Liver (tissue), 9 donors: Measurements from ENCODE around the gene MEGF6. TPM values are rescaled to one million over a fixed set of nuclear protein-coding genes. Genes with fewer than 3 reads are reported as not detected.

Experiments used
- DNase-seq: peaks from one replicate; pipeline ENCODE4 v3.0.0-alpha.2; 2017; ENCODE audit warnings: low spot score
- H3K27ac ChIP-seq, 2 donors: one replicate each; pipeline ENCODE4 v1.7.0; 2013; ENCODE audit warnings: inconsistent platforms in 2 of 2, low read length in 2 of 2, control low read depth in 1 of 2, low read depth in 1 of 2, mild to moderate bottlenecking in 1 of 2
- H3K27me3 ChIP-seq, 4 donors: one replicate each; pipeline versions ENCODE4 v1.6.1 to v1.7.0; 2013; ENCODE audit warnings: low read length in 3 of 4, inconsistent platforms in 1 of 4, mild to moderate bottlenecking in 1 of 4, moderate library complexity in 1 of 4; ENCODE audit not compliant: control insufficient read depth in 4 of 4, insufficient read depth in 4 of 4
- H3K36me3 ChIP-seq, 4 donors: one replicate each; pipeline versions ENCODE4 v1.6.1 to v1.7.0; 2013; ENCODE audit warnings: low read length in 3 of 4, mild to moderate bottlenecking in 3 of 4, low read depth in 1 of 4, moderate library complexity in 1 of 4; ENCODE audit not compliant: control insufficient read depth in 4 of 4, insufficient read depth in 3 of 4
- H3K4me1 ChIP-seq, 4 donors: one replicate each; pipeline versions ENCODE4 v1.6.1 to v1.7.0; 2013; ENCODE audit warnings: low read length in 3 of 4, mild to moderate bottlenecking in 3 of 4, moderate library complexity in 1 of 4; ENCODE audit not compliant: control insufficient read depth in 4 of 4, insufficient read depth in 4 of 4
- H3K4me3 ChIP-seq, 3 donors: one replicate each; pipeline versions ENCODE4 v1.6.1 to v1.7.0; 2013; ENCODE audit warnings: low read length in 3 of 3, control low read depth in 1 of 3, low read depth in 1 of 3, mild to moderate bottlenecking in 1 of 3
- H3K9ac ChIP-seq, 2 donors: one replicate each; pipeline ENCODE4 v1.7.0; 2013; ENCODE audit warnings: low read length in 2 of 2, mild to moderate bottlenecking in 2 of 2, moderate library complexity in 2 of 2, control low read depth in 1 of 2, low read depth in 1 of 2
- H3K9me3 ChIP-seq, 4 donors: one replicate each; pipeline versions ENCODE4 v1.6.1 to v1.7.0; 2013; ENCODE audit warnings: low read length in 3 of 4; ENCODE audit not compliant: control insufficient read depth in 4 of 4
- FOXA1 ChIP-seq: IDR thresholded peaks from 2 replicates; pipeline ENCODE4 v1.6.1; 2016; ENCODE audit warnings: antibody characterized with exemption
- FOXA2 ChIP-seq: IDR thresholded peaks from 2 replicates; pipeline ENCODE4 v1.6.1; 2016; ENCODE audit warnings: antibody characterized with exemption
- HNF4G ChIP-seq: IDR thresholded peaks from 2 replicates; pipeline ENCODE4 v1.6.1; 2016; ENCODE audit warnings: antibody characterized with exemption
- JUND ChIP-seq, 2 donors: IDR thresholded peaks; 2 replicates each; pipeline ENCODE4 v1.6.1; 2016; ENCODE audit warnings: antibody characterized with exemption in 2 of 2
- NR2F2 ChIP-seq: IDR thresholded peaks from 2 replicates; pipeline ENCODE4 v1.6.1; 2016; ENCODE audit warnings: antibody characterized with exemption
- RAD21 ChIP-seq, 2 donors: IDR thresholded peaks; 2 replicates each; pipeline ENCODE4 v1.6.1; 2016; ENCODE audit warnings: antibody characterized with exemption in 2 of 2, mild to moderate bottlenecking in 2 of 2
- RXRA ChIP-seq, 2 donors: IDR thresholded peaks; 2 replicates each; pipeline ENCODE4 v1.6.1; 2017 to 2018; ENCODE audit warnings: antibody characterized with exemption in 2 of 2, mild to moderate bottlenecking in 1 of 2
- SP1 ChIP-seq: IDR thresholded peaks from 2 replicates; pipeline ENCODE4 v1.6.1; 2018; ENCODE audit warnings: antibody characterized with exemption, mild to moderate bottlenecking
- TAF1 ChIP-seq: conservative IDR thresholded peaks from 2 replicates; pipeline ENCODE4 v1.6.1; 2016; ENCODE audit warnings: antibody characterized with exemption, mild to moderate bottlenecking
- YY1 ChIP-seq: IDR thresholded peaks from 2 replicates; pipeline ENCODE4 v1.6.1; 2016; ENCODE audit warnings: antibody characterized with exemption, mild to moderate bottlenecking
- WGBS: extraction: QIAGEN DNeasy Blood & Tissue Kit; methylation state at CpG from one replicate; pipeline ENCODE4 v1.1.7; 2013; 5-methylcytosine and 5-hydroxymethylcytosine counted together
- polyA plus RNA-seq, 2 donors: library from polyadenylated mRNA; stranded (reverse) in 1 of 2; unstranded in 1 of 2; fragments of 200-250 nt in 1 of 2; fragments of >200 nt in 1 of 2; fragmentation: Nextera tagmentation in 1 of 2; extraction: Ambion mirVana in 1 of 2; gene quantifications; one replicate each; pipeline versions ENCODE4 v1.2.1 to v1.2.3, GENCODE V29; 2013 to 2015
- total RNA-seq, 2 donors: library from RNA; depleted of rRNA; stranded (reverse); fragments of >200 nt; gene quantifications; one replicate each; pipeline ENCODE4 v1.2.3, GENCODE V29; 2014
- TF ChIP-seq, protein P1 (sequence below): IDR thresholded peaks from 2 replicates; pipeline ENCODE4 v1.6.1; 2016; ENCODE audit warnings: antibody characterized with exemption
- TF ChIP-seq, protein P2 (sequence below): IDR thresholded peaks from 2 replicates; pipeline ENCODE4 v1.6.1; 2016; ENCODE audit warnings: antibody characterized with exemption
- TF ChIP-seq, protein P3 (sequence below): fragments of 150-350 bp; IDR thresholded peaks from 2 replicates; pipeline ENCODE4 v1.5.1; 2017; ENCODE audit warnings: improper control_type of control experiment, low read depth, low read length; ENCODE audit not compliant: missing input control
- TF ChIP-seq, protein P4 (sequence below): IDR thresholded peaks from 2 replicates; pipeline ENCODE4 v1.6.1; 2016; ENCODE audit warnings: antibody characterized with exemption
- donor health status: healthy.
- donor health status: healthy.
- donor health status: healthy.
- donor health status: healthy.
- donor health status: healthy.

MEGF6 gene
- total and polyA plus RNA-seq, 4 donors: 1.3 to 11.0 (median 4.0) TPM

DNA sequence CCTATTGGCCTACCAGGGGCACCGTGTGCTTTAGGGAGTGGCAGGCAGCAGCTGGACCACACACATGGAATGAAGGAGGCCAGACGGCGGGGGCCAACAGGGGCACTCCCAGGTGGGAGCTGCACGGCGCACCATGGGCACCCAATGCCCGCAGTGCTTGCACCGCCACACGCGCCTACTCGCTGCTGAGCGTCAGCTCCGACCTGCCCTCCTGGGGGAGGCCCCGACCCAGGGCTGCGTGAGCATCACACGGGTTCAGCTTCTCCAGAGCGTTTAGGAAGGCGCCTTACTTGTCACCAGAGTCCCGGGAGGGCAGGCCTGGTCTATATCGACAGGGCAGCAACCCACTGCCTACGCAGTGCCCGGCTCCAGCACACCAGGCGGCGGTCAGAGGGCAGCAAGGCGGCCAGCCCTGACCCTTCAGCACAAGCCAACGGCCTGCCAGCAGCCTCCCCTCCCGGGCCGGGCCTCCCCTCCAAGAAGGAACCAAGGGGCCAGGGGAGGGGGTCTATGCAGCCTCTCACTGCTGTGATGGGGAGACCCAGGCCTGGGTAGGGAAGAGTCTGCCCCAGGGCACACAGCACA, 91.9 kb downstream of the MEGF6 start:
- Histone ChIP-seq H3K27me3 (no peaks in the 10 kb centered on the region), H3K9me3 (no peaks in the 10 kb centered on the region), H3K4me1 (no peaks in the 10 kb centered on the region), H3K36me3 (no peaks in the 10 kb centered on the region), H3K9ac (no peak overlapping the region), H3K27ac (no peak overlapping the region), H3K4me3 (no peak overlapping the region)
- WGBS: 95% methylated on average over 27 of the region's 27 CpGs
- no peak for DNase-seq
- TF ChIP-seq, protein P1, sequence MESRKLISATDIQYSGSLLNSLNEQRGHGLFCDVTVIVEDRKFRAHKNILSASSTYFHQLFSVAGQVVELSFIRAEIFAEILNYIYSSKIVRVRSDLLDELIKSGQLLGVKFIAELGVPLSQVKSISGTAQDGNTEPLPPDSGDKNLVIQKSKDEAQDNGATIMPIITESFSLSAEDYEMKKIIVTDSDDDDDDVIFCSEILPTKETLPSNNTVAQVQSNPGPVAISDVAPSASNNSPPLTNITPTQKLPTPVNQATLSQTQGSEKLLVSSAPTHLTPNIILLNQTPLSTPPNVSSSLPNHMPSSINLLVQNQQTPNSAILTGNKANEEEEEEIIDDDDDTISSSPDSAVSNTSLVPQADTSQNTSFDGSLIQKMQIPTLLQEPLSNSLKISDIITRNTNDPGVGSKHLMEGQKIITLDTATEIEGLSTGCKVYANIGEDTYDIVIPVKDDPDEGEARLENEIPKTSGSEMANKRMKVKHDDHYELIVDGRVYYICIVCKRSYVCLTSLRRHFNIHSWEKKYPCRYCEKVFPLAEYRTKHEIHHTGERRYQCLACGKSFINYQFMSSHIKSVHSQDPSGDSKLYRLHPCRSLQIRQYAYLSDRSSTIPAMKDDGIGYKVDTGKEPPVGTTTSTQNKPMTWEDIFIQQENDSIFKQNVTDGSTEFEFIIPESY: no peak
- TF ChIP-seq FOXA1: no peak
- TF ChIP-seq YY1: no peak
- no peak for TF ChIP-seq SP1
- no peak for TF ChIP-seq TAF1
- TF ChIP-seq RXRA (IDR thresholded peaks at IDR 0.05): no peak
- TF ChIP-seq, protein P2, sequence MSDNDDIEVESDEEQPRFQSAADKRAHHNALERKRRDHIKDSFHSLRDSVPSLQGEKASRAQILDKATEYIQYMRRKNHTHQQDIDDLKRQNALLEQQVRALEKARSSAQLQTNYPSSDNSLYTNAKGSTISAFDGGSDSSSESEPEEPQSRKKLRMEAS: no peak
- TF ChIP-seq FOXA2: no peak
- TF ChIP-seq NR2F2: no peak
- no peak for TF ChIP-seq HNF4G
- TF ChIP-seq, protein P3, sequence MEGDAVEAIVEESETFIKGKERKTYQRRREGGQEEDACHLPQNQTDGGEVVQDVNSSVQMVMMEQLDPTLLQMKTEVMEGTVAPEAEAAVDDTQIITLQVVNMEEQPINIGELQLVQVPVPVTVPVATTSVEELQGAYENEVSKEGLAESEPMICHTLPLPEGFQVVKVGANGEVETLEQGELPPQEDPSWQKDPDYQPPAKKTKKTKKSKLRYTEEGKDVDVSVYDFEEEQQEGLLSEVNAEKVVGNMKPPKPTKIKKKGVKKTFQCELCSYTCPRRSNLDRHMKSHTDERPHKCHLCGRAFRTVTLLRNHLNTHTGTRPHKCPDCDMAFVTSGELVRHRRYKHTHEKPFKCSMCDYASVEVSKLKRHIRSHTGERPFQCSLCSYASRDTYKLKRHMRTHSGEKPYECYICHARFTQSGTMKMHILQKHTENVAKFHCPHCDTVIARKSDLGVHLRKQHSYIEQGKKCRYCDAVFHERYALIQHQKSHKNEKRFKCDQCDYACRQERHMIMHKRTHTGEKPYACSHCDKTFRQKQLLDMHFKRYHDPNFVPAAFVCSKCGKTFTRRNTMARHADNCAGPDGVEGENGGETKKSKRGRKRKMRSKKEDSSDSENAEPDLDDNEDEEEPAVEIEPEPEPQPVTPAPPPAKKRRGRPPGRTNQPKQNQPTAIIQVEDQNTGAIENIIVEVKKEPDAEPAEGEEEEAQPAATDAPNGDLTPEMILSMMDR: no peak
- no peak for TF ChIP-seq JUND (IDR thresholded peaks at IDR 0.05)
- TF ChIP-seq, protein P4, sequence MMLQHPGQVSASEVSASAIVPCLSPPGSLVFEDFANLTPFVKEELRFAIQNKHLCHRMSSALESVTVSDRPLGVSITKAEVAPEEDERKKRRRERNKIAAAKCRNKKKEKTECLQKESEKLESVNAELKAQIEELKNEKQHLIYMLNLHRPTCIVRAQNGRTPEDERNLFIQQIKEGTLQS: no peak
- TF ChIP-seq RAD21 (IDR thresholded peaks at IDR 0.05): no peak

DNA sequence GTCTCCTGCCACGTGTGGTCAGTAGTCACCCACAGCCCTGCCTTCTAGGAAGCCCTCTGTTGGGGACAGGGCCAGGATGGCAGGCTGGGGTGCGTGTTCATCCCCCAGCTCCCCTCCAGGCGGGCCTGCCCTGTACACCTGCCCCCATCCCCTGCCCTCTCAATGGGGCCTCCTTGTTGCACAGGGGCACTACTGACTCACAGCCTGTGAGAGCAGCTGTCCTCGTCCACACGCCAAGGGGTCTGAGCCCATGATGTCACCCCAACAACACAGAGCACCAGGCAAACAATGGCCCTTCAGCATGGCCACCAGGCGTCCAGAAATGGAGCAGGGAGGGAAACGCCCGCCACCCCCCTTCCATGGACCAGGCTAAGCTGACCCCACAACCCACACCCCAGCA, 92.6 kb downstream of the MEGF6 start:
- H3K4me3 ChIP-seq: no peak overlapping the region
- no peak overlapping the region for H3K9ac ChIP-seq
- H3K9me3 ChIP-seq: no peaks in the 10 kb centered on the region
- no peak overlapping the region for H3K27ac ChIP-seq
- H3K4me1 ChIP-seq: no peaks in the 10 kb centered on the region
- no peak for DNase-seq
- no peaks in the 10 kb centered on the region for H3K36me3 ChIP-seq
- TF ChIP-seq, protein P1: no peak
- WGBS: 95% methylated on average over 8 of the region's 8 CpGs
- no peaks in the 10 kb centered on the region for H3K27me3 ChIP-seq
